Measurements from ENCODE around the gene THTPA.
"Not testable (repeated sequence)": the region's sequence is repeated elsewhere in the genome, so short reads cannot be mapped to it uniquely, and the experiment has no call there.

Gene THTPA

GRCh38 chr14:23568021-23568599 is 12.0 kb downstream of the THTPA start:
- no peak for DNase-seq

- no peak for DNase-seq
Measured at GRCh38 chr14:23568600-23569331, 12.7 kb downstream of the THTPA start.

DNA sequence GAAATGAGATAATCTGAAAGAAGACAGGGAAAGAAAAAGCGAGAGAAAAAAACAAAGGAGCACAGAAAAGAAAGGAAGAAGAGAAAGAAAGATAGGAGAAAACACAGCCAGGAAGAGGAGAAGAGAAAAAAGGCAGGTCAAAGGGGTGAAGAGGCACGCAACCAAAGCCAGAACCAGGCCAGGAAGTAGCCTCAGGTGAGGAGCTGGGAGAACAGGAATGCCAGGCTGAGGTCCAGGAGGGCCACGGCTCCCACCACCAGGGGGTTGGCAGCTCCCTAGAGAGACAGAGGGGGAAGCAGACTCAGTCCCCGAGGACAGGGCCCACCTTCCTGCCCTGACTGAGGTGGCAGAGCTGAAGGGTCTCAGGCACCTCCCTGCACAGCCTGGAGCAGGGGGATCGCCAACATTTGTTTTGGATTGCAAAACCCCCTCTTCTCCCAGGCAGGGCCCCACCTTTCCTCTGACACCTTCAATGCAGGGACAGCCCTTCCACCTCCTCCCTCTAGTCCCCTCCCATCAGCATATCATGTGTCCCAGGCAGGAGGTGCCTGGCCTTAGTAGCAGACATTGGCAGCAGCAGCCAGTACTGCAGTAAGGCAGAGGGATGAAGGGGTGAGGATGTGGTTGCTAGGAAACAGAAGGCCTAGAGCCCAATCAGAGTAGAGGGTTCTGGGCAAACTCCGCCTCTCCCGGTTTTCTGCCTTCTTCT is 13.5 kb downstream of the THTPA start:
- DNase-seq = no peak

DNA sequence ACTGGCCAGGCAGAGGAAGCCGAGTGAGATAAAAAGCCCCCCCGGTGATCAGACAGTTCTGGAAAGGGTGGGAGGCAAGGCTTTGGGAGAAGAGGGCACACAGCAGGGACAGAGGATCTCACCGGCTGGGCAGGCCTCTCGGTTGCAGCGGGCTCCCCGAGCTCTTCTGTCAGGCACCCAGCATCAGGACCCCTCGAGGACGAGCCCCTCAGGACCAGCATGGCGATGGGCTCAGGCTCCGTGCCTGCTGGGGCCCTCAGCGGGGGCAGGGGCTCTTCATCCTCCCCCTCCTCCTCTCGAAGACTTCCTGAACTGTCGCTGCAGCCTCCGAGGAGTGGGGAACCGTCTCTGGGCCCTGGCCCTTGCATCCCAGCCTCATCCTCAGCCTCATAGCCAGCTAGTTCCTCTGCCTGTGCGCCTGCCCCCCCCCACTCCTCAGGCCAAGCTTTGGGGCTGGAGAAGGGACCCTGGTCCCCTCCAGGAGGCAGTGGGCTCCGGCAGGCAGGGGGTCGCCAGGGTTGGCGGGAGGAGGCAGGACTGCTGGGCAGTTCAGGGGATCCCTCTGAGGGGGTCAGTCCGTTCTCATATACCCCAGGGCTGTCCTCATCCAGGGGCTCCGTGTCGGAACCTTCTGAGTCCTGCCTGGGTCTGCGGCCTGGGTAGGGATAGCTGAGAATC is 14.9 kb downstream of the THTPA start:
- DNase-seq = no peak

- DNase-seq = no peak
Measured at GRCh38 chr14:23571701-23572523, 15.8 kb downstream of the THTPA start.

GRCh38 chr14:23572524-23572828 is 16.4 kb downstream of the THTPA start:
- DNase-seq = no peak

- DNase-seq = no peak
Measured at GRCh38 chr14:23572836-23573235, 16.8 kb downstream of the THTPA start.

- DNase-seq = no peak
Measured at GRCh38 chr14:23573384-23574015, 17.4 kb downstream of the THTPA start.

- no peak for DNase-seq
Measured at GRCh38 chr14:23577004-23577681, 21.1 kb downstream of the THTPA start.

DNA sequence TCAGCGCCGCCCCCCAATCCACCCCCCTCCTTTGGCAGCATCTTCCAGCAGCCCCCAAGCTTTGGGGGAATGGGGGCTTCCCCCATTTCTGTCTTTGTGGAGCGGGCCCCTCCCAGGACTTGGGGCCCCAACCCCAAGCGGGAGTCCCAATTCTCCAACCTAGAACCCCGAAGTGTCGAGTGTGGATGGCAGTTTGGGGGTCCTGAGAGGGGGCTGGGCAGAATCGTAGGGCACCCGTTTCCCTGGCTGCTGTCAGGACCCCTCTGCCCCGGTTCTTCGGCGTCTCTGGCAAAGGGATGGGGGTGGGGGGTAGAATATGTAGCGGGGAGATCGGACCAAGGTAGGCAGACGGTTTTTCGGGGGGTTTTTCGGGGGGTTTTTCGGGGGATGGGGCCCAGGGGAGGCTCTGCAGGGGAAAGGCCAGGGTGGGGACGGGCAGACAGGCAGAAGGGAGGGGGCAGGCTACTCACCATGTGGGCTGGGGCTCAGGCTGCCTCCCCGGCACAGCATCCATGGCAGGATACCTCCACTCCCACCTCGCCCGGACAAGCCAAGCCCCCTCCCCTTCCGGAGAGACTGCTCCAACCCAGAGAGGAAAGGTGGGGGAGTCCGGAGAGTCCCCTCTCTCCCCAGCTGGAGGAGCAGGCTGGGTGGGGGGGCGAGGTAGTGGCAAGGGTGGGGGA is 21.8 kb downstream of the THTPA start:
- DNase-seq = no peak

DNA sequence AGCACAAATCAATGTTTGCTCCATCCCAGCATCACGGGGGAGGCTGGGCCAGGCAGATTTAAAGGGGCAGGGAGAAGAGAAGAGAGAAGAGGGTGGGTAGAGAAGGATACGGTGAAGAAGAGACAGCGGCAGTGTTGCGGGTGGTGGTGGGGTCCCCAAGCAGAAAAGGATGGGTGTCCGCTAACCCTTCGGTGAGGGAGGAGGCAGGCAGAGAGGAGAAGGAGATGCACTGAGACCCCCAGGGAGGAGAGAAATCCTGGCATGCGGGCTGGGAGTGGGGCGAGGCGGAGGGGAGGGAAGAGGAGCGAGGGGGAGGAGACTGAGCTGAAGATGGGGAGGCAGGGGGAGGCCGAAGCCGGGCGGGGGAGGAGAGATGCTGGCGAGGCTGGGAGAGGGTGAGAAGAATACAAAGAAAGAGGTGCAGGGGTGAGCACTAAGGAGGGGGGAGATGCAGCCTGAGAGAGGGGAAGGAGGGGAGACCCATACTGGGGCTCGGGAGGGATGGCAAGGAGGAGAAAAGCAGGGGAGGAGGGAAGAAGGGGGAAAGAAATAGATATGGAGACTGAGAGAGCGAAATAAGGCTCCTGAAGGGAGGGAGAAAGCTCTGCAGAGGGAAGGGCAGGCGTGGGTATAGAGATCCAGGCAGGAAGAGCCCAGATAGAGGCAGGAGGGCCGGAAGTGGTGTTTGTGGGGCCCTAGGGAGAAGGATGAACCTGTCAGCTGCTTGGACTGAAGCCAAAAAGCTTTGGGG is 22.7 kb downstream of the THTPA start, which contains the start of gene JPH4:
Gene JPH4 (minus strand): TSS at position 231 of the 751 bp plus-strand sequence. CDS start 1,337 bp downstream, outside the sequence.
- no peak for DNase-seq

GRCh38 chr14:23579311-23579630 is 23.2 kb downstream of the THTPA start:
- no peak for DNase-seq

GRCh38 chr14:23579739-23580138 is 23.7 kb downstream of the THTPA start:
- DNase-seq = no peak

- no peak for DNase-seq
Measured at GRCh38 chr14:23580152-23580926, 24.3 kb downstream of the THTPA start.

- DNase-seq = no peak
Measured at GRCh38 chr14:23580948-23581281, 24.8 kb downstream of the THTPA start.

DNA sequence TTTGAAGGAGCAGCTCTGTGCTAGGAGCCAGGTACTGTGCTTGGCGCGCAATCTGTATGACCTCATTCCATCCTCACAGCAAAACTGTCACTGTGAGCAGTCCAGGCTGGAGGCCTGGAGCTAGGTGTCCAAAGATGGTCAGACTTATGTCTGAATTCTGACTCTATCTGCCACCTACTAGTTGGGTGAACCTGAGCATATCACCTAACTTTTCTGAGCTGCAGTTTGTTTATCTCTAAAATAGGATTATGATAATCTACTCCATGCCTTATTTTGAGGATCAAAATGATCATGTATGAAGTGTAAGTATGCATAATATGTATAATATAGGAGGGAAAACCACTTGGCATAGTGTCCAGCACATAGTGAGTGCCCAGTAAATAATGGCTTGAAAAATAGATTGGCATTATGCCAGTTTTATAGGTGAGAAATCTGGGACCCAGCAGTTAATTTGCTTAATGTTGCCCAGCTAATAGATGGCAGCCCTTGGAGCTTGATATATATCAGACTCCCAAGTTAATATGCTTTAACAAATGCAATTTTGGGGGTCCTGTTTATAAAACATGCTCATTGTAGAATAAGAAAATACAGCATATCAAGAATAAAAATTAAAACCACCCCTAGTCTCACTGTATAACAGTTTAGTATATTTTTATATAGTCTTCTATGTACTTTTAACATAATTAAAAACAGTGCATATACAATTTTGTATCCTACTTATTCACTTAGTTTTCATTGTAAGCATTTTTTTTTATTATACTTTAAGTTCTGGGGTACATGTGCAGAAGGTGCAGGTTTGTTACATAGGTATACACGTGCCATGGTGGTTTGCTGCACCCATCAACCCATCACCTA is 27.1 kb downstream of the THTPA start:
- no peak for DNase-seq

DNA sequence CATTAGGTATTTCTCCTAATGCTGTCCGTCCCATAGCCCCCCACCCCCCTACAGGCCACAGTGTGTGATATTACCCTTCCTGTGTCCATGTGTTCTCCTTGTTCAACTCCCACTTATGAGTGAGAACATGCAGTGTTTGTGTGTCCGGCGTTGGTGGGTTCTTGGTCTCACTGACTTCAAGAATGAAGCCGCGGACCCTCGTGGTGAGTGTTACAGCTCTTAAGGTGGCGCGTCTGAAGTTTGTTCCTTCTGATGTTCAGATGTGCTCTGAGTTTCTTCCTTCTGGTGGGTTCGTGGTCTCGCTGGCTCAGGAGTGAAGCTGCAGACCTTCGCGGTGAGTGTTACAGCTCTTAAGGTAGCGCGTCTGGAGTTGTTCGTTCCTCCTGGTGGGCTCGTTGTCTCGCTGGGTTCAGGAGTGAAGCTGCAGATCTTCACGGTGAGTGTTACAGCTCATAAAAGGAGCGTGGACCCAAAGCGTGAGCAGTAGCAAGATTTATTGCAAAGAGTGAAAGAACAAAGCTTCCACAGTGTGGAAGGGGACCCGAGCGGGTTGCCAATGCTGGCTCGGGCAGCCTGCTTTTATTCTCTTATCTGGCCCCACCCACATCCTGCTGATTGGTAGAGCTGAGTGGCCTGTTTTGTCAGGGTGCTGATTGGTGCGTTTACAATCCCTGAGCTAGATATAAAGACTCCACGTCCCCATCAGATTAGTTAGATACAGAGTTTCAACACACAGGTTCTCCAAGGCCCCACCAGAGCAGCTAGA is 27.9 kb downstream of the THTPA start:
- not testable (repeated sequence) for DNase-seq
